HEK293 (cell line): ENCODE data around the gene KAT2B.

Source experiments
- CTCF ChIA-PET: fragments of 350-600 bp; formaldehyde crosslinking; extraction: SDS; loops from one replicate; lab custom pipeline; 2021; ENCODE audit warnings: antibody characterized with exemption; lab: Yijun Ruan, JAX
- POLR2A ChIA-PET: fragments of 300-600 bp; formaldehyde crosslinking; extraction: SDS; loops from one replicate; lab custom pipeline; 2020; ENCODE audit warnings: antibody characterized with exemption, inconsistent platforms; lab: Yijun Ruan, JAX
- H3K27ac ChIP-seq: fragments of 200-500 bp; sonication (Bioruptor generic); 2 replicates; pipeline ENCODE4 v1.5.1; 2014; ENCODE audit warnings: low read depth, low read length, control low read depth, inconsistent platforms; ENCODE audit errors: extremely low read depth
- H3K36me3 ChIP-seq, 2 experiments: fragments of 200-500 bp in 1 of 2; sonication (Bioruptor generic) in 1 of 2; 1 replicate in 1 of 2; 2 replicates in 1 of 2; pipeline ENCODE4 v1.5.1; 2014 to 2017; ENCODE audit warnings: inconsistent platforms in 2 of 2, low read length in 2 of 2; ENCODE audit not compliant: control insufficient read depth in 2 of 2, insufficient read depth in 1 of 2
- H3K4me1 ChIP-seq: fragments of 200-500 bp; sonication (Bioruptor generic); 2 replicates; pipeline ENCODE4 v1.5.1; 2014; ENCODE audit warnings: mild to moderate bottlenecking, low read length, inconsistent platforms; ENCODE audit not compliant: control insufficient read depth, insufficient read depth
- H3K4me3 ChIP-seq: 2 replicates; pipeline ENCODE4 v1.5.1; 2011; ENCODE audit warnings: low read depth, mild to moderate bottlenecking, control low read depth, low read length, moderate library complexity
- H3K9me3 ChIP-seq: fragments of 200-500 bp; sonication (Bioruptor generic); 2 replicates; pipeline ENCODE4 v1.5.1; 2014; ENCODE audit warnings: low read depth, low read length, inconsistent platforms; ENCODE audit not compliant: control insufficient read depth, insufficient read depth
- PRDM4 ChIP-seq: fragments of 450-650 bp; formaldehyde crosslinking; IDR thresholded peaks from 2 replicates; pipeline ENCODE4 v1.5.1; 2017; ENCODE audit warnings: missing biosample characterization, missing genetic modification characterization
- SCRT1 ChIP-seq: fragments of 450-650 bp; formaldehyde crosslinking; IDR thresholded peaks from 2 replicates; pipeline ENCODE4 v1.5.1; 2016; ENCODE audit warnings: missing biosample characterization, missing genetic modification characterization, borderline replicate concordance
- YY2 ChIP-seq: fragments of 450-650 bp; formaldehyde crosslinking; IDR thresholded peaks from 2 replicates; pipeline ENCODE4 v1.5.1; 2016; ENCODE audit warnings: missing biosample characterization, missing genetic modification characterization
- ZBTB1 ChIP-seq: fragments of 450-650 bp; formaldehyde crosslinking; IDR thresholded peaks from 2 replicates; pipeline ENCODE4 v1.5.1; 2016; ENCODE audit warnings: missing biosample characterization, missing genetic modification characterization
- ZNF132 ChIP-seq: fragments of 450-650 bp; formaldehyde crosslinking; IDR thresholded peaks from 2 replicates; pipeline ENCODE4 v1.5.1; 2017; ENCODE audit warnings: missing biosample characterization, missing genetic modification characterization, borderline replicate concordance
- ZNF146 ChIP-seq: fragments of 450-650 bp; formaldehyde crosslinking; IDR thresholded peaks from 2 replicates; pipeline ENCODE4 v1.5.1; 2016; ENCODE audit warnings: missing biosample characterization, missing genetic modification characterization
- ZNF280D ChIP-seq: fragments of 450-650 bp; formaldehyde crosslinking; IDR thresholded peaks from 2 replicates; pipeline ENCODE4 v1.5.1; 2016; ENCODE audit warnings: missing biosample characterization, missing genetic modification characterization
- ZNF366 ChIP-seq: fragments of 450-650 bp; formaldehyde crosslinking; conservative IDR thresholded peaks from 2 replicates; pipeline ENCODE4 v1.5.1; 2016; ENCODE audit warnings: missing biosample characterization, missing genetic modification characterization
- ZNF501 ChIP-seq: fragments of 450-650 bp; formaldehyde crosslinking; IDR thresholded peaks from 2 replicates; pipeline ENCODE4 v1.5.1; 2016; ENCODE audit warnings: missing biosample characterization, missing genetic modification characterization
- ZNF544 ChIP-seq: fragments of 450-650 bp; formaldehyde crosslinking; IDR thresholded peaks from 2 replicates; pipeline ENCODE4 v1.5.0; 2017; ENCODE audit warnings: missing biosample characterization, missing genetic modification characterization
- ZNF555 ChIP-seq: fragments of 450-650 bp; formaldehyde crosslinking; conservative IDR thresholded peaks from 2 replicates; pipeline ENCODE4 v1.5.1; 2017; ENCODE audit warnings: missing biosample characterization, mild to moderate bottlenecking, missing genetic modification characterization, inconsistent platforms
- TF ChIP-seq, protein P1 (sequence below): fragments of 450-650 bp; formaldehyde crosslinking; IDR thresholded peaks from 2 replicates; pipeline ENCODE4 v1.5.1; 2017; ENCODE audit warnings: missing biosample characterization, missing genetic modification characterization

KAT2B gene

GRCh38 chr3:20099060-20099459, 58.8 kb downstream of the KAT2B start:
- H3K4me3 ChIP-seq = no peak overlapping the region
- peaks cover 3% of the 10 kb centered on the region; the same call in 1 of the 2 replicates for H3K4me1 ChIP-seq
- no peaks in the 10 kb centered on the region for H3K9me3 ChIP-seq
- ChIA-PET POLR2A (no interaction called here), CTCF (no interaction called here)
- peaks cover 0 to 3% of the 10 kb centered on the region in 2 experiments for H3K36me3 ChIP-seq
- H3K27ac ChIP-seq = no peak overlapping the region
- TF ChIP-seq YY2 = no peak
- TF ChIP-seq ZNF501 = no peak
- TF ChIP-seq ZNF544 (tag by site-specific recombination) = no peak
- TF ChIP-seq, all 188 proteins: peak for 0

DNA sequence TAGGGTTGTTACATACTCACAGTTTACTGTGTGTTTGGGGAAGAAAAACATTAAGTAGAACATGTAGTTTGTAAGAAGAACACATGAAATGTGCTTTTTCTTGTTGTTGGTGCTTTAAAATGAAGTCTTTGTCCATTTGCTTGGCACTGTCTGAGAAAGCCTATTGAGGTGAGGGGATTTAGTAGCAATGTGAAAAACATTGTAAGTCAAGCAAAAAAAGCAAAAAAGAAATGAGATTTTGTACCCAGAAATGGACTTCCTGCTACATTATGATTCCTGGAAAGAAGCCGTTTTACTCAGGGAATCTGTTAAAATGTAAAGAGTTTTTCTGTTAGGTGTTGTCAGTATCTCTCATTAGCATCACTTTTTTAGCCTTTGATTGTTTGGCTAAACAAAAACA, 59.9 kb downstream of the KAT2B start:
- TF ChIP-seq ZNF366 (tag by site-specific recombination) = no peak
- TF ChIP-seq, protein P1, sequence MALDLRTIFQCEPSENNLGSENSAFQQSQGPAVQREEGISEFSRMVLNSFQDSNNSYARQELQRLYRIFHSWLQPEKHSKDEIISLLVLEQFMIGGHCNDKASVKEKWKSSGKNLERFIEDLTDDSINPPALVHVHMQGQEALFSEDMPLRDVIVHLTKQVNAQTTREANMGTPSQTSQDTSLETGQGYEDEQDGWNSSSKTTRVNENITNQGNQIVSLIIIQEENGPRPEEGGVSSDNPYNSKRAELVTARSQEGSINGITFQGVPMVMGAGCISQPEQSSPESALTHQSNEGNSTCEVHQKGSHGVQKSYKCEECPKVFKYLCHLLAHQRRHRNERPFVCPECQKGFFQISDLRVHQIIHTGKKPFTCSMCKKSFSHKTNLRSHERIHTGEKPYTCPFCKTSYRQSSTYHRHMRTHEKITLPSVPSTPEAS (tag by site-specific recombination) = no peak
- no peak for TF ChIP-seq ZBTB1 (tag by site-specific recombination)
- TF ChIP-seq ZNF146 (tag by site-specific recombination) = no peak
- TF ChIP-seq ZNF132 (tag by site-specific recombination) = no peak
- TF ChIP-seq PRDM4 (tag by site-specific recombination) = no peak
- TF ChIP-seq ZNF555 = no peak
- no peak for TF ChIP-seq ZNF280D (tag by site-specific recombination)
- TF ChIP-seq, all 188 proteins: peak for 0
- Histone ChIP-seq H3K9me3 (no peaks in the 10 kb centered on the region), H3K4me1 (peaks cover 3% of the 10 kb centered on the region; the same call in 1 of the 2 replicates), H3K4me3 (no peak overlapping the region), H3K36me3 (peaks cover 0 to 3% of the 10 kb centered on the region in 2 experiments), H3K27ac (no peak overlapping the region)
- ChIA-PET POLR2A (no interaction called here), CTCF (no interaction called here)

GRCh38 chr3:20101041-20101440, 60.8 kb downstream of the KAT2B start:
- TF ChIP-seq SCRT1 (tag by site-specific recombination) = no peak
- no peak for TF ChIP-seq YY2
- ChIA-PET POLR2A (no interaction called here), CTCF (no interaction called here)
- H3K4me1 ChIP-seq = peaks cover 2% of the 10 kb centered on the region; the same call in 1 of the 2 replicates
- H3K4me3 ChIP-seq = no peak overlapping the region
- peaks cover 0 to 3% of the 10 kb centered on the region in 2 experiments for H3K36me3 ChIP-seq
- no peaks in the 10 kb centered on the region for H3K9me3 ChIP-seq
- H3K27ac ChIP-seq = no peak overlapping the region
